Body of pancreas (tissue), 4 donors: Measurements from ENCODE around the gene SPOCD1.

Experiments used
- POLR2A ChIP-seq, 3 donors: fragments of 450-650 bp; IDR thresholded peaks; one replicate each; pipeline ENCODE4 v1.6.1; 2016; ENCODE audit warnings: antibody characterized with exemption in 3 of 3, mild to moderate bottlenecking in 2 of 3
- TF ChIP-seq, protein P1 (sequence below), 7 experiments: fragments of 450-650 bp in 4 of 7; fragments of 200-600 bp in 3 of 7; sonication (generic) in 3 of 7; IDR thresholded peaks; one replicate each; pipeline ENCODE4 v1.5.1; 2016 to 2019; ENCODE audit warnings: antibody characterized with exemption in 7 of 7

- TF ChIP-seq POLR2A (IDR thresholded peaks at IDR 0.05), result no peak
- TF ChIP-seq, protein P1, sequence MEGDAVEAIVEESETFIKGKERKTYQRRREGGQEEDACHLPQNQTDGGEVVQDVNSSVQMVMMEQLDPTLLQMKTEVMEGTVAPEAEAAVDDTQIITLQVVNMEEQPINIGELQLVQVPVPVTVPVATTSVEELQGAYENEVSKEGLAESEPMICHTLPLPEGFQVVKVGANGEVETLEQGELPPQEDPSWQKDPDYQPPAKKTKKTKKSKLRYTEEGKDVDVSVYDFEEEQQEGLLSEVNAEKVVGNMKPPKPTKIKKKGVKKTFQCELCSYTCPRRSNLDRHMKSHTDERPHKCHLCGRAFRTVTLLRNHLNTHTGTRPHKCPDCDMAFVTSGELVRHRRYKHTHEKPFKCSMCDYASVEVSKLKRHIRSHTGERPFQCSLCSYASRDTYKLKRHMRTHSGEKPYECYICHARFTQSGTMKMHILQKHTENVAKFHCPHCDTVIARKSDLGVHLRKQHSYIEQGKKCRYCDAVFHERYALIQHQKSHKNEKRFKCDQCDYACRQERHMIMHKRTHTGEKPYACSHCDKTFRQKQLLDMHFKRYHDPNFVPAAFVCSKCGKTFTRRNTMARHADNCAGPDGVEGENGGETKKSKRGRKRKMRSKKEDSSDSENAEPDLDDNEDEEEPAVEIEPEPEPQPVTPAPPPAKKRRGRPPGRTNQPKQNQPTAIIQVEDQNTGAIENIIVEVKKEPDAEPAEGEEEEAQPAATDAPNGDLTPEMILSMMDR (IDR thresholded peaks at IDR 0.05), result no peak
Observed at GRCh38 chr1:31759298-31760023, 56.4 kb downstream of the SPOCD1 start.
